ENCODE data around the gene HDAC4.

- TF ChIP-seq CTCF (IDR thresholded peaks at IDR 0.05) (no peak), POLR2AphosphoS5 (IDR thresholded peaks at IDR 0.05; ENCODE audit: low read depth, low read length) (no peak), TCF7L2 (IDR thresholded peaks at IDR 0.05; ENCODE audit: low read depth, low read length) (no peak), SIN3A (IDR thresholded peaks at IDR 0.05; ENCODE audit: borderline replicate concordance, insufficient read depth, low read depth, low read length) (no peak)
- TF ChIP-seq, protein P1, sequence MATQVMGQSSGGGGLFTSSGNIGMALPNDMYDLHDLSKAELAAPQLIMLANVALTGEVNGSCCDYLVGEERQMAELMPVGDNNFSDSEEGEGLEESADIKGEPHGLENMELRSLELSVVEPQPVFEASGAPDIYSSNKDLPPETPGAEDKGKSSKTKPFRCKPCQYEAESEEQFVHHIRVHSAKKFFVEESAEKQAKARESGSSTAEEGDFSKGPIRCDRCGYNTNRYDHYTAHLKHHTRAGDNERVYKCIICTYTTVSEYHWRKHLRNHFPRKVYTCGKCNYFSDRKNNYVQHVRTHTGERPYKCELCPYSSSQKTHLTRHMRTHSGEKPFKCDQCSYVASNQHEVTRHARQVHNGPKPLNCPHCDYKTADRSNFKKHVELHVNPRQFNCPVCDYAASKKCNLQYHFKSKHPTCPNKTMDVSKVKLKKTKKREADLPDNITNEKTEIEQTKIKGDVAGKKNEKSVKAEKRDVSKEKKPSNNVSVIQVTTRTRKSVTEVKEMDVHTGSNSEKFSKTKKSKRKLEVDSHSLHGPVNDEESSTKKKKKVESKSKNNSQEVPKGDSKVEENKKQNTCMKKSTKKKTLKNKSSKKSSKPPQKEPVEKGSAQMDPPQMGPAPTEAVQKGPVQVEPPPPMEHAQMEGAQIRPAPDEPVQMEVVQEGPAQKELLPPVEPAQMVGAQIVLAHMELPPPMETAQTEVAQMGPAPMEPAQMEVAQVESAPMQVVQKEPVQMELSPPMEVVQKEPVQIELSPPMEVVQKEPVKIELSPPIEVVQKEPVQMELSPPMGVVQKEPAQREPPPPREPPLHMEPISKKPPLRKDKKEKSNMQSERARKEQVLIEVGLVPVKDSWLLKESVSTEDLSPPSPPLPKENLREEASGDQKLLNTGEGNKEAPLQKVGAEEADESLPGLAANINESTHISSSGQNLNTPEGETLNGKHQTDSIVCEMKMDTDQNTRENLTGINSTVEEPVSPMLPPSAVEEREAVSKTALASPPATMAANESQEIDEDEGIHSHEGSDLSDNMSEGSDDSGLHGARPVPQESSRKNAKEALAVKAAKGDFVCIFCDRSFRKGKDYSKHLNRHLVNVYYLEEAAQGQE (IDR thresholded peaks at IDR 0.05; ENCODE audit: insufficient read depth in 1 of 2, low read depth in 2 of 2, low read length in 1 of 2) = no peak
These were observed 31.1 kb downstream of the HDAC4 start for GRCh38 chr2:239369631-239370161.
